ENCODE data around the gene FAM185A. TPM values are rescaled to one million over a fixed set of nuclear protein-coding genes. Genes with fewer than 3 reads are reported as not detected.
"Not testable (repeated sequence)": the region's sequence is repeated elsewhere in the genome, so short reads cannot be mapped to it uniquely, and the experiment has no call there.

Gene FAM185A
- total RNA-seq, 1 experiment from 2014 or later: 5.1 TPM

GRCh38 chr7:102834466-102834865 is 85.7 kb downstream of the FAM185A start:
- no peak for DNase-seq
- no peaks in the 10 kb centered on the region for H3K27me3 ChIP-seq (ENCODE audit: control insufficient read depth, insufficient read depth, low read length)
- H3K4me3 ChIP-seq (ENCODE audit: insufficient read depth, low read depth, low read length): no peak overlapping the region
- H3K36me3 ChIP-seq (replicated peaks; ENCODE audit: control insufficient read depth, insufficient read depth, low read length): no peaks in the 10 kb centered on the region

- H3K4me3 ChIP-seq (ENCODE audit: insufficient read depth, low read depth, low read length): no peak overlapping the region
- no peaks in the 10 kb centered on the region for H3K27me3 ChIP-seq (ENCODE audit: control insufficient read depth, insufficient read depth, low read length)
- no peak for DNase-seq
- no peaks in the 10 kb centered on the region for H3K36me3 ChIP-seq (replicated peaks; ENCODE audit: control insufficient read depth, insufficient read depth, low read length)
These were observed 86.2 kb downstream of the FAM185A start for GRCh38 chr7:102834999-102835398.

GRCh38 chr7:102836191-102836919 is 87.6 kb downstream of the FAM185A start:
- DNase-seq: no peak
- Histone ChIP-seq H3K36me3 (replicated peaks; ENCODE audit: control insufficient read depth, insufficient read depth, low read length) (no peaks in the 10 kb centered on the region), H3K27me3 (ENCODE audit: control insufficient read depth, insufficient read depth, low read length) (no peaks in the 10 kb centered on the region), H3K4me3 (ENCODE audit: insufficient read depth, low read depth, low read length) (no peak overlapping the region)

- H3K4me3 ChIP-seq (ENCODE audit: insufficient read depth, low read depth, low read length): no peak overlapping the region
- DNase-seq: no peak
- H3K27me3 ChIP-seq (ENCODE audit: control insufficient read depth, insufficient read depth, low read length): no peaks in the 10 kb centered on the region
- no peaks in the 10 kb centered on the region for H3K36me3 ChIP-seq (replicated peaks; ENCODE audit: control insufficient read depth, insufficient read depth, low read length)
These were observed 88.2 kb downstream of the FAM185A start for GRCh38 chr7:102836977-102837376.

- Histone ChIP-seq H3K36me3 (replicated peaks; ENCODE audit: control insufficient read depth, insufficient read depth, low read length) (no peaks in the 10 kb centered on the region), H3K27me3 (ENCODE audit: control insufficient read depth, insufficient read depth, low read length) (no peaks in the 10 kb centered on the region), H3K4me3 (ENCODE audit: insufficient read depth, low read depth, low read length) (no peak overlapping the region)
- no peak for DNase-seq
These were observed 89.0 kb downstream of the FAM185A start for GRCh38 chr7:102837802-102838201.

- not testable (repeated sequence) for DNase-seq; H3K36me3 ChIP-seq (replicated peaks; ENCODE audit: control insufficient read depth, insufficient read depth, low read length); H3K4me3 ChIP-seq (ENCODE audit: insufficient read depth, low read depth, low read length); H3K27me3 ChIP-seq (ENCODE audit: control insufficient read depth, insufficient read depth, low read length)
These were observed 89.8 kb downstream of the FAM185A start for GRCh38 chr7:102838572-102839101.

- Histone ChIP-seq H3K4me3 (ENCODE audit: insufficient read depth, low read depth, low read length) (no peak overlapping the region), H3K36me3 (replicated peaks; ENCODE audit: control insufficient read depth, insufficient read depth, low read length) (no peaks in the 10 kb centered on the region), H3K27me3 (ENCODE audit: control insufficient read depth, insufficient read depth, low read length) (no peaks in the 10 kb centered on the region)
- no peak for DNase-seq
These were observed 91.6 kb downstream of the FAM185A start for GRCh38 chr7:102840404-102840803.

GRCh38 chr7:102841290-102841689 is 92.5 kb downstream of the FAM185A start:
- H3K36me3 ChIP-seq (replicated peaks; ENCODE audit: control insufficient read depth, insufficient read depth, low read length): no peaks in the 10 kb centered on the region
- no peak overlapping the region for H3K4me3 ChIP-seq (ENCODE audit: insufficient read depth, low read depth, low read length)
- no peak for DNase-seq
- no peaks in the 10 kb centered on the region for H3K27me3 ChIP-seq (ENCODE audit: control insufficient read depth, insufficient read depth, low read length)

- no peaks in the 10 kb centered on the region for H3K36me3 ChIP-seq (replicated peaks; ENCODE audit: control insufficient read depth, insufficient read depth, low read length)
- H3K27me3 ChIP-seq (ENCODE audit: control insufficient read depth, insufficient read depth, low read length): no peaks in the 10 kb centered on the region
- H3K4me3 ChIP-seq (ENCODE audit: insufficient read depth, low read depth, low read length): no peak overlapping the region
- no peak for DNase-seq
These were observed 93.5 kb downstream of the FAM185A start for GRCh38 chr7:102842284-102842683.

GRCh38 chr7:102843850-102844249 is 95.1 kb downstream of the FAM185A start:
- H3K27me3 ChIP-seq (ENCODE audit: control insufficient read depth, insufficient read depth, low read length): no peaks in the 10 kb centered on the region
- DNase-seq: no peak
- no peaks in the 10 kb centered on the region for H3K36me3 ChIP-seq (replicated peaks; ENCODE audit: control insufficient read depth, insufficient read depth, low read length)
- no peak overlapping the region for H3K4me3 ChIP-seq (ENCODE audit: insufficient read depth, low read depth, low read length)

GRCh38 chr7:102845346-102845745 is 96.5 kb downstream of the FAM185A start:
- Histone ChIP-seq H3K4me3 (ENCODE audit: insufficient read depth, low read depth, low read length) (no peak overlapping the region), H3K27me3 (ENCODE audit: control insufficient read depth, insufficient read depth, low read length) (no peaks in the 10 kb centered on the region), H3K36me3 (replicated peaks; ENCODE audit: control insufficient read depth, insufficient read depth, low read length) (no peaks in the 10 kb centered on the region)
- no peak for DNase-seq

- Histone ChIP-seq H3K36me3 (replicated peaks; ENCODE audit: control insufficient read depth, insufficient read depth, low read length) (no peaks in the 10 kb centered on the region), H3K4me3 (ENCODE audit: insufficient read depth, low read depth, low read length) (no peak overlapping the region), H3K27me3 (ENCODE audit: control insufficient read depth, insufficient read depth, low read length) (no peaks in the 10 kb centered on the region)
- no peak for DNase-seq
These were observed 100.3 kb downstream of the FAM185A start for GRCh38 chr7:102849079-102849478.

GRCh38 chr7:102849538-102849937 is 100.7 kb downstream of the FAM185A start:
- Histone ChIP-seq H3K36me3 (replicated peaks; ENCODE audit: control insufficient read depth, insufficient read depth, low read length) (no peaks in the 10 kb centered on the region), H3K27me3 (ENCODE audit: control insufficient read depth, insufficient read depth, low read length) (no peaks in the 10 kb centered on the region), H3K4me3 (ENCODE audit: insufficient read depth, low read depth, low read length) (no peak overlapping the region)
- DNase-seq: no peak

GRCh38 chr7:102856036-102856435 is 107.2 kb downstream of the FAM185A start:
- no peaks in the 10 kb centered on the region for H3K36me3 ChIP-seq (replicated peaks; ENCODE audit: control insufficient read depth, insufficient read depth, low read length)
- no peak for DNase-seq

More at GRCh38 chr7:102856036-102856435, 107.2 kb downstream of the FAM185A start:
- no peak overlapping the region for H3K4me3 ChIP-seq (ENCODE audit: insufficient read depth, low read depth, low read length)
- H3K27me3 ChIP-seq (ENCODE audit: control insufficient read depth, insufficient read depth, low read length): no peaks in the 10 kb centered on the region
